Chondrocyte (in vitro differentiated cells): ENCODE data around the gene DOCK7. TPM values are rescaled to one million over a fixed set of nuclear protein-coding genes. Genes with fewer than 3 reads are reported as not detected.
A peak's percentile ranks its signal among the peaks of the same experiment; 100 is the strongest.

Experiments used
- DNase-seq: peaks from one replicate; pipeline ENCODE4 v3.0.0; 2021; ENCODE audit warnings: mixed read lengths, low spot score
- H3K27ac Mint-ChIP-seq: one replicate; pipeline ENCODE4 v1.8.0; 2021; ENCODE audit warnings: mild to moderate bottlenecking, moderate library complexity, mixed read lengths; ENCODE audit not compliant: unreplicated experiment
- H3K27me3 Mint-ChIP-seq: 2 replicates; pipeline ENCODE4 v1.8.0; 2021; ENCODE audit warnings: low read depth, mixed read lengths
- H3K36me3 Mint-ChIP-seq: 2 replicates; pipeline ENCODE4 v1.8.0; 2021; ENCODE audit warnings: low read depth, mixed read lengths
- H3K4me1 Mint-ChIP-seq: 2 replicates; pipeline ENCODE4 v1.8.0; 2021; ENCODE audit warnings: low read depth, mild to moderate bottlenecking, mixed read lengths
- H3K4me3 Mint-ChIP-seq: one replicate; pipeline ENCODE4 v1.8.0; 2021; ENCODE audit warnings: mild to moderate bottlenecking, moderate library complexity, mixed read lengths; ENCODE audit not compliant: unreplicated experiment
- H3K9me3 Mint-ChIP-seq: 2 replicates; pipeline ENCODE4 v1.8.0; 2021; ENCODE audit warnings: low read depth, mixed read lengths
- total RNA-seq: library from RNA; stranded (reverse); gene quantifications from 3 replicates; pipeline ENCODE4 v1.2.1, GENCODE V29; 2021
- TF ChIP-seq, protein P1 (sequence below): fragments of 200-600 bp; sonication (generic); IDR thresholded peaks from 2 replicates; pipeline ENCODE4 v1.5.0; 2021; ENCODE audit warnings: antibody characterized with exemption, mild to moderate bottlenecking, moderate library complexity

DOCK7 gene
- total RNA-seq, 1 donor from 2014 or later: 88.4 TPM

DNA sequence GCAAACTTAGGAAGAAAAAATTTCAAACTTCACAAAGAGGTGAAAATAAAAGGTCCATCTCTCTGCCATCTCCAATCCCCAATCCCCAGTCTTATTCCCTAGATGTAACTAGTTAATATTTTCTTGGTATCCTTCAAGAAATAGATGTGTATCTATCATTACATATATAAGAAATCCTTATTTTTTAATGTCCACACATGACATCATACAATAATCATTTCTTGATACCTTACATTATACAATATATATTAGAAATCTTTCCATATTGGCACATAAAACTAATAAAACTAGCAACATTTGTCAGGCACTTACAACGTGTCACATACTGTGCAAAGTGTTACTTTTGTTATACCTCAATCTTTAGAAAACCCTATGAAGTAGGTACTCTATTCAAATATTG lies 16.2 kb downstream of the DOCK7 start:
- Mint-ChIP-seq H3K27me3 (no peaks in the 10 kb centered on the region), H3K27ac (no peak overlapping the region), H3K4me3 (no peak overlapping the region), H3K4me1 (peaks cover 37% of the 10 kb centered on the region), H3K9me3 (no peaks in the 10 kb centered on the region), H3K36me3 (no peaks in the 10 kb centered on the region)
- no peak for DNase-seq
- TF ChIP-seq, protein P1, sequence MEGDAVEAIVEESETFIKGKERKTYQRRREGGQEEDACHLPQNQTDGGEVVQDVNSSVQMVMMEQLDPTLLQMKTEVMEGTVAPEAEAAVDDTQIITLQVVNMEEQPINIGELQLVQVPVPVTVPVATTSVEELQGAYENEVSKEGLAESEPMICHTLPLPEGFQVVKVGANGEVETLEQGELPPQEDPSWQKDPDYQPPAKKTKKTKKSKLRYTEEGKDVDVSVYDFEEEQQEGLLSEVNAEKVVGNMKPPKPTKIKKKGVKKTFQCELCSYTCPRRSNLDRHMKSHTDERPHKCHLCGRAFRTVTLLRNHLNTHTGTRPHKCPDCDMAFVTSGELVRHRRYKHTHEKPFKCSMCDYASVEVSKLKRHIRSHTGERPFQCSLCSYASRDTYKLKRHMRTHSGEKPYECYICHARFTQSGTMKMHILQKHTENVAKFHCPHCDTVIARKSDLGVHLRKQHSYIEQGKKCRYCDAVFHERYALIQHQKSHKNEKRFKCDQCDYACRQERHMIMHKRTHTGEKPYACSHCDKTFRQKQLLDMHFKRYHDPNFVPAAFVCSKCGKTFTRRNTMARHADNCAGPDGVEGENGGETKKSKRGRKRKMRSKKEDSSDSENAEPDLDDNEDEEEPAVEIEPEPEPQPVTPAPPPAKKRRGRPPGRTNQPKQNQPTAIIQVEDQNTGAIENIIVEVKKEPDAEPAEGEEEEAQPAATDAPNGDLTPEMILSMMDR: no peak

DNA sequence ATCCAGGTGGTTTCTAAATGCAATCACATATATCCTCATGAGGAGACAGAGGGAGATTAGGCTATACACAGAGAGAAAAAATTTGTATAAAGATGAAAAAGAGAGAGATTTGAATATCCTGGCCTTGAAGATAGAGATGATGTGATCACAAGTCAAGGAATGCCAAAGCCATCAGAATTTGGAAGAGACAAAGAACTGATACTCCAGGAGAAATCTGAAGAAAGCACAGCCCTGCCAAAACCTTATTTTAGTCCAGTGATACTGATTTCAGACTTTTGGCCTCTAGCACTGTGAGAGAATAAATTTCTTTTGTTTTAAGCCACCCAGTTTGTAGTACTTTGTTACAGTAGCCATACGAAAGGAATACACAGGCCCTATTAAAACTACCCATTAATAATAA lies 33.4 kb downstream of the DOCK7 start:
- peaks cover 8% of the 10 kb centered on the region for H3K36me3 Mint-ChIP-seq
- H3K9me3 Mint-ChIP-seq: peaks cover 3% of the 10 kb centered on the region
- H3K4me1 Mint-ChIP-seq: peaks cover 11% of the 10 kb centered on the region
- TF ChIP-seq, protein P1: no peak
- H3K4me3 Mint-ChIP-seq: no peak overlapping the region
- DNase-seq: no peak
- H3K27ac Mint-ChIP-seq: peak overlapping the region; percentile 25
- H3K27me3 Mint-ChIP-seq: no peaks in the 10 kb centered on the region

DNA sequence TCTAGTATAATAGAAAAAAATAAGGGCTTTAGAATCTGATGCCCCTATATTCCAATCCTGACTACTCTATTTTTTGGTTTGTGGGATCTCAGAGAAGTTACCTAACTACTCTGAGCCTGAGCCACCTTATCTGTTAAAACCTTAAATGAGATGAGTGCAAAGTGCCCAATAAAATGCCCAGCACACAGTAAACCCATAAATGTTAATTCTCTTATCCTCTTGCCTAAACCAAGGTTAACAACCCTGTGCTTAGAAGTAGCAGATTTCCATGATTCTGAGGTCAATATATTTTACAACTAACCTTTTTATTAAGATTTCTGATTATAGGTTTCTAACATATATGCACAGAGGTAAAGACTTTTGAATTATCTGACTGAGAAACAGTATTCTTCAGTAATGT lies 35.8 kb downstream of the DOCK7 start:
- Mint-ChIP-seq H3K27ac (no peak overlapping the region), H3K27me3 (no peaks in the 10 kb centered on the region), H3K9me3 (peaks cover 3% of the 10 kb centered on the region), H3K36me3 (peaks cover 8% of the 10 kb centered on the region), H3K4me1 (peaks cover 11% of the 10 kb centered on the region), H3K4me3 (no peak overlapping the region)
- no peak for DNase-seq
- TF ChIP-seq, protein P1: no peak

DNA sequence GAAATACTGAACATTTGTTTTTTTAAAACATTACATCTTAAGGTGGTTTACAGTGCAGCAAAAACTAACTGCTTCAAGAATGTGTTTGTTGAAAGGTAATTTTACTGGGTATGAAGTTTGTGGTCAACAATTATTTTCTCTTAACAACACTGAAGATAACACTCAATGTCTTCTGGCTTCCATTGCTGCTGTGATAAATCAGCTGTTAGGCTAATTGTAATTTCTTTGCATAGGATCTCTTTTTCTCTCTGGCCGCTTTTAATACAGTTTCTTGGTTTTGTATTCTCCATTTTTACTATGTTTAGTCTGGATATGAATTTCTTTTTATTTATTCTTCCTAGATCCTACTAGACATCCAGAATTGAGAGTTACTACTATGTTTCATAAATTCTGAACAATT lies 44.9 kb downstream of the DOCK7 start:
- Mint-ChIP-seq H3K4me1 (no peaks in the 10 kb centered on the region), H3K27ac (no peak overlapping the region), H3K36me3 (peaks cover 27% of the 10 kb centered on the region), H3K27me3 (no peaks in the 10 kb centered on the region), H3K9me3 (peaks cover 10% of the 10 kb centered on the region), H3K4me3 (no peak overlapping the region)
- no peak for DNase-seq
- TF ChIP-seq, protein P1: no peak

DNA sequence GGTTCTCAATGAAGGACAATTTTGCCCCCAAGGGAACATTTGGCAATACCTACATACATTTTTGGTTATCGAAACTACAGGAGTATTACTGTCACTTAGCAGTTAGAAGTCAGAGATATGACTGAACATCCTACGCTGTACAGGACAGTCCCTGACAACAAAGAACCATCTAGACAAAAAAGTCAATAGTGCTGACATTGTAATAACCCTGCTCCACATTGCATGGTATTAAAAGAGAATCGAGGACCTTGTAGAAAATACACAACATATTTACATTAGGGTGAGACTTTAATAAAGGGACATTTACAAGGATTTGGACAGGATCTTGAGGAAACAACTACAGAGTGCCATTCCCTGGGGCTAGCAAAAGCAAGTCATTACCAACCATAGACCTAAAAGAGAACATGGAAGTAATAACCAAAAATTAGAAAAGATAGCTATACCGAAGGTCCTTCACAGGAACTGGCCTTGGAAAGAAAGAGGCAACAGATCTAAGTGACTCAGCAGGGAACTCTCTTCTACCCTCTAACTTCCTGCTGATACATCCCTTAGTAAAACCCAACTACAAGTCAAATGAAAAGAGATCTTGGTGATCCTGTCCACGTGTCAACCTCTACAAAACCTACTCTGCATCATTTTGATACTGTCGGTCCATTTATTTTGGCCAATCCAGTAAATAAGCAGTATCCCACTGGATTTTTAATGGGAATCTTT lies 50.6 kb downstream of the DOCK7 start:
- Mint-ChIP-seq H3K9me3 (peaks cover 6% of the 10 kb centered on the region), H3K4me3 (no peak overlapping the region), H3K4me1 (no peaks in the 10 kb centered on the region), H3K27me3 (no peaks in the 10 kb centered on the region), H3K27ac (no peak overlapping the region), H3K36me3 (peaks cover 16% of the 10 kb centered on the region)
- TF ChIP-seq, protein P1: no peak
- DNase-seq: no peak
